Mesothelial cell of epicardium (in vitro differentiated cells): ENCODE results near the gene HES6. TPM values are rescaled to one million over a fixed set of nuclear protein-coding genes. Genes with fewer than 3 reads are reported as not detected.
A peak's percentile ranks its signal among the peaks of the same experiment; 100 is the strongest.

Experiments
- DNase-seq, 2 experiments: peaks; one replicate each; pipeline ENCODE4 v3.0.0; 2021; ENCODE audit warnings: low spot score in 2 of 2; ENCODE audit not compliant: unreplicated experiment in 2 of 2
- H3K27ac Mint-ChIP-seq: 2 replicates; pipeline ENCODE4 v1.8.0; 2021; ENCODE audit warnings: mixed read lengths
- H3K27me3 Mint-ChIP-seq: 2 replicates; pipeline ENCODE4 v1.8.0; 2021; ENCODE audit warnings: low read depth, mixed read lengths
- H3K36me3 Mint-ChIP-seq: 2 replicates; pipeline ENCODE4 v1.8.0; 2021; ENCODE audit warnings: mixed read lengths
- H3K4me1 Mint-ChIP-seq: 2 replicates; pipeline ENCODE4 v1.8.0; 2021; ENCODE audit warnings: mixed read lengths
- H3K4me3 Mint-ChIP-seq: 2 replicates; pipeline ENCODE4 v1.8.0; 2021; ENCODE audit warnings: mild to moderate bottlenecking, moderate library complexity, mixed read lengths
- H3K9me3 Mint-ChIP-seq: 2 replicates; pipeline ENCODE4 v1.8.0; 2021; ENCODE audit warnings: mixed read lengths
- total RNA-seq: library from RNA; stranded (reverse); gene quantifications from 3 replicates; pipeline ENCODE4 v1.2.1, GENCODE V29; 2021
- TF ChIP-seq, protein P1 (sequence below): fragments of 200-600 bp; sonication (generic); IDR thresholded peaks from one replicate; pipeline ENCODE4 v1.5.0; 2021; ENCODE audit warnings: antibody characterized with exemption; ENCODE audit not compliant: unreplicated experiment

The HES6 gene, protein sequence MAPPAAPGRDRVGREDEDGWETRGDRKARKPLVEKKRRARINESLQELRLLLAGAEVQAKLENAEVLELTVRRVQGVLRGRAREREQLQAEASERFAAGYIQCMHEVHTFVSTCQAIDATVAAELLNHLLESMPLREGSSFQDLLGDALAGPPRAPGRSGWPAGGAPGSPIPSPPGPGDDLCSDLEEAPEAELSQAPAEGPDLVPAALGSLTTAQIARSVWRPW
- total RNA-seq, result 4.2 to 5.1 TPM (median 4.3 TPM) in 3 replicates

DNA sequence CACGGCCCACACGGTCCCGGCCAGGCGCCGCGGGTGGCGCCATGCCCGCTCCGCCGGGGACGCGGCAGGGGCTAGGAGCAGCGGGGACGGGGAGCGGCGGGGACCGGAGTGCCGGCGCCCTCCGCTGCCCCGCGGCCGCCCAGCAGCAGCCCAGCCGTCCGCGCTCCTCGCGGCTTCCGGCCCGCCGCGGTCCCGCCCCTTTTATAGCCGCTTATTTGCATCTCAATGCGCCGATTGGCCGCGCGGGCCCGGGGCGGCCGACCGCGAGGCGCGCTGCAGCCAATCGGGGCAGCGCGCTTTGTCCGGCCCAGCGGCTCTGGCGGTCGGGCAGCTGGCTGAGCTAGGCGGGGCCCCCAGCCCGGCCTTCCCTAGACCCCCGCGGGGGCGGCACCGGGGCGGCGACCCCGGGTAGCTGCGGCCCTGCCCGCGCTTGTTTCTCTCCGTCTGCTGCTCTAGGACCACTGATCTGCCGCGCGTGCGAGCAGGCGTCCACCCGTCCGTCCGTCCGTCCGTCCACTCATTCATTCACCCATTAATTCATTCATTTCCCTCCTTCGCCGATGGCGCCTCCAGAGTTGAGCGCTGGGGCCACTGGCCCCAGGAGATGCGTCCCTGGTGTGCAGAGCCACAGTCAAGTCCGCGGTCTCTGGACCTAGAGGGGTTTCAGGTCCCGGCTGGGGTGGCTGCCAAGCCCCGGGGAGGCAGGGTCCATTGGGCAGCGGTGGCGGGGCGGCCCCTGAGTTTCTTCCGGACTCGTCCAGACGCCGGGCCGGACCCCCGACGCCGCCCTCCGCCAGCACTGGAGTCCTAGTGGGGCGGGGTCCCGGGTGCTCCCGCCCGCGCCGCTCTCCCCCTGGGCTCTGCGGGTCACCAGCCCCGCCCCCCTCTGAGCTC is at the start of gene HES6:
Gene HES6, minus strand, starts transcription at position 176 of the 894 bp plus-strand sequence. Its CDS starts 133 bp downstream, at position 43.
- H3K9me3 Mint-ChIP-seq, result no peaks in the 10 kb centered on the region
- H3K4me1 Mint-ChIP-seq, result peaks cover 6% of the 10 kb centered on the region
- peaks cover 46% of the 10 kb centered on the region for H3K27me3 Mint-ChIP-seq
- H3K4me3 Mint-ChIP-seq, result peak within 1 kb of the TSS; percentile 64
- peaks cover 5% of the 10 kb centered on the region for H3K36me3 Mint-ChIP-seq
- TF ChIP-seq, protein P1, sequence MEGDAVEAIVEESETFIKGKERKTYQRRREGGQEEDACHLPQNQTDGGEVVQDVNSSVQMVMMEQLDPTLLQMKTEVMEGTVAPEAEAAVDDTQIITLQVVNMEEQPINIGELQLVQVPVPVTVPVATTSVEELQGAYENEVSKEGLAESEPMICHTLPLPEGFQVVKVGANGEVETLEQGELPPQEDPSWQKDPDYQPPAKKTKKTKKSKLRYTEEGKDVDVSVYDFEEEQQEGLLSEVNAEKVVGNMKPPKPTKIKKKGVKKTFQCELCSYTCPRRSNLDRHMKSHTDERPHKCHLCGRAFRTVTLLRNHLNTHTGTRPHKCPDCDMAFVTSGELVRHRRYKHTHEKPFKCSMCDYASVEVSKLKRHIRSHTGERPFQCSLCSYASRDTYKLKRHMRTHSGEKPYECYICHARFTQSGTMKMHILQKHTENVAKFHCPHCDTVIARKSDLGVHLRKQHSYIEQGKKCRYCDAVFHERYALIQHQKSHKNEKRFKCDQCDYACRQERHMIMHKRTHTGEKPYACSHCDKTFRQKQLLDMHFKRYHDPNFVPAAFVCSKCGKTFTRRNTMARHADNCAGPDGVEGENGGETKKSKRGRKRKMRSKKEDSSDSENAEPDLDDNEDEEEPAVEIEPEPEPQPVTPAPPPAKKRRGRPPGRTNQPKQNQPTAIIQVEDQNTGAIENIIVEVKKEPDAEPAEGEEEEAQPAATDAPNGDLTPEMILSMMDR, result no peak
- H3K27ac Mint-ChIP-seq, result no peak within 1 kb of the TSS
- peak; percentile 85 to 87 for DNase-seq

DNA sequence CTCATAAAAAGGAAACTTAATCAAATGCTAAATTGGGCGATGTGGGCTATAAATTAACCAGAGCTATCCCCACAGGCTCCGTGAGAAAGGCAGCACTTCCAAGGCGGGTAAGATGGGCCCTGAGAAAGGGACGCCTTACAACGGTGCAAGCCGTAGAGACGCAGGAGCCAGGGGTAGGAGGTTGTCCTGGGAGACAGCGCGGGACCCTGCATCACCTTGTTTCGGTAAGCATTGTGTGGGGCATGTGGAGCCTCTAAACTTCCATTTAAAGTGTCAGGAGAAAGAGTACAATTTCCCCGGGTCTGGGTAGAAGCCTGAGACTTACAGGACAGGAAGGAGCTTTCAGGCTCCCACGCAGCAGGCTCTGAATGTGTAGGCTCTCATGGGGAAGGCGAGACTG is 49.7 kb upstream of the HES6 start:
- Mint-ChIP-seq H3K9me3 (no peaks in the 10 kb centered on the region), H3K4me3 (peak overlapping the region; percentile 86), H3K27me3 (peaks cover 2% of the 10 kb centered on the region), H3K27ac (peak overlapping the region; percentile 84), H3K4me1 (peaks cover 38% of the 10 kb centered on the region), H3K36me3 (no peaks in the 10 kb centered on the region)
- no peak for DNase-seq
- TF ChIP-seq, protein P1, result no peak

DNA sequence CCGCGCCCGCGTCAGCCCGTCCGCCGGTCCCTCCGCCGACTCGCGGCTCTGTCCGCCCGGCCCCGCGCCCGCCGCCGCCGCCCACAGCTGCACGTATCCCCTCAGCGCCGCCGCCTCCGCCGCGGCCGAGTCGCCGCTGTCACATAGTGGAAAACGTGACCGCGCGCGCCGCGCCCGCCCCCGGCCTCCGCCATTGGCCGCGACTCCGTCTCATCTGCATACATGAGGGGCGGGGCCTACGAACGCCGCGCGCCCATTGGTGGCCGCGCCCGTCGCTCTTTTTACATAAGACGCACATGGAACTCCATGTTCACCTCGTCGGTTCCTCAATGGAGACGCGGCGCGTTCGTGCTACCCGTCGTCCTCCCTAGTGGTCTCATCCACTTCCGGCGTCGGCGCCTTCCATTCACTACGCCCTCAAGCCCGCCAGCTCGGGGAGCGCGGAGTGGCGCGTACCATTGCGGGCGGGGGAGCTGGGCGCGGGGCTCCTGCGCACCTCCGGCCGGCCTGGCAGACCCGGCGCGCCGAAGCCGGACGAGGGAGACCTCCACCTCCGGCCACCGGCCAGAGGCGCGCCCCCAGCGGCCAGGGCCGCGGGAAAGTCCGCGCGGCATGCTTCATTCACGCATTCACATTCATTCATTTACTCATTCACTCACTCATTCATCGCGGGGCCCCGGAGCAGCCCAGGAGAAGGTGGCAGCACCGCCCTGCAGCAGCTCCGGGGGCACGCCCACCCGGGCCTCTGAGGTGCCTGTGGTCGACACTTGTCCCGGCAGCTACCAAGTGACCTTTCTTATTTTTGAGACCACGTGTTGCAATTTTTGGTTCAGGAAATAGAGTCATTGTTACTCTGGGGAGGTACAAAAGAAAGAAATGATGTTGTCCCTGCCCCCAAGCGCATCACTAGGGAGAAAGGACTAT is 49.1 kb upstream of the HES6 start:
- Mint-ChIP-seq H3K9me3 (no peaks in the 10 kb centered on the region), H3K27me3 (no peaks in the 10 kb centered on the region), H3K4me3 (peak overlapping the region; percentile 86), H3K4me1 (peaks cover 40% of the 10 kb centered on the region), H3K36me3 (no peaks in the 10 kb centered on the region), H3K27ac (peak overlapping the region; percentile 85)
- TF ChIP-seq, protein P1, result no peak
- DNase-seq, result peak; percentile 95 to 99

DNA sequence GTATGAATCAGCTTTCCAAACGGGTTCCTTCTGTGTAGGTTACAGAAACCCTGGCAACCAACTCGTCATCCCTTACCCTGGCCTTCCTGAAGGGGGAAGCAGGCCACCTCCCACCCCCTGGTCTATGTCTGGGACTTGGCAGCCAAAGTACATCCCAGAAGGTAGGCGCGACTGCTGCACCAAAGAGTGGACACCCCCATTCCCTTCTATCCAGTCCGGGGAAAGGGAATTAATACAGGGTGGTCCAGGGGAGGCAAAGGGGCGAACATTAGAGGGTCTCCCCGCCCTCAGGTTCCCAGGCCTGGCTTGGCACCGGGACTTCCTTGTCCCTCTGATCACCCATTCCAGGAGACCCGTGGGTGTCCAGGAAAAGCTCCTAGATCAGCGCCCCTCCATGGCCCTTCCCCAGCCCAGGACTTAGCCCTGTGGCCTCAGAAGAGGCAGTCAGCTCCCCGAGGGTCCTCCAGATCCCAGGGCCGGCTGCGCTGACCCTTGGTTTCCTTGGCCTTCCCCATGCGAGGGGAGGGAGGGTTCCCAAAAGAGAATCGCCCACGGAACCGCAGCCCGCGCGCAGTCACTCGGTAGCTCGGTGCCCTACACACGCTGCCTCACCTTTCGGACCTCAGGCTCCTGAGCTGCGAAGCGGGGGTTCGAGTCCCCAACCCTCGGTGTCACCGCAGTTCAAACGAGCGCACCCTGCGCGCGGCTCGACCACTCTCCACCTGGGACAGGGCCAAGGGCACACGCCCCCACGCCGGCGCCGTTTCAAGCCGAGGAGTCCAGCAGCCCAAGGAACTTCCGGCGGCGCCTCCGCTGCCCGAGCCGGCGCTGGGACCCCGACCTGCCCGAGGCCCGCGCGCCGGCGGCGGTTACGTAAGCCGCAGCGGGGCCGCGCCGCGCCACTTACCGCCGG is 48.2 kb upstream of the HES6 start, which contains the start of gene PER2:
Gene PER2, minus strand, starts transcription at position 874 of the 913 bp plus-strand sequence. CDS start 10,674 bp downstream, outside the sequence.
- Mint-ChIP-seq H3K4me3 (peak within 1 kb of the TSS; percentile 86), H3K4me1 (peaks cover 40% of the 10 kb centered on the region), H3K27me3 (no peaks in the 10 kb centered on the region), H3K9me3 (no peaks in the 10 kb centered on the region), H3K36me3 (no peaks in the 10 kb centered on the region), H3K27ac (peak within 1 kb of the TSS; percentile 90)
- no peak for DNase-seq
- TF ChIP-seq, protein P1, result no peak
